ENCODE data around the gene IQCB1.

DNA sequence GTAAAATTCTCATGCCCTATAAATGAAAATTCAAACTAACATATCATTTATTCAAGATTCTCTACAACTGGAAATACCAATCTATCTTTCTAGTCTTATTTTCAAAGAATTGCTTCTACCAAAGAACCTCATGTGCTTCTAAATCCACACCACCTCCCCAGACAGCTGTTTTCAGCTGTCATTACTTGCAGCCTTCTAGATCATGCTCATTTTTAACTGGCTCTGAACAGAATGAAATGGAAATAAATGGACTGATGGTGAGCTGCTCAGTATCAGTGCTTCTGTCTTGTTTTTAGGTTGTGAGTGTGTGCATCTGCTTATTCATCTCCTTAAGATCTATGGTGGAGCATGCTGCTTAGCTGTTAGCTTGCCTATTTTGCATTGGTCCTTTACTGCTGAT is 114.7 kb downstream of the IQCB1 start:
- no peak for TF ChIP-seq POLR2AphosphoS5 (IDR thresholded peaks at IDR 0.05; ENCODE audit: insufficient read depth in 1 of 2, low read depth in 1 of 2)
- TF ChIP-seq, protein P1, sequence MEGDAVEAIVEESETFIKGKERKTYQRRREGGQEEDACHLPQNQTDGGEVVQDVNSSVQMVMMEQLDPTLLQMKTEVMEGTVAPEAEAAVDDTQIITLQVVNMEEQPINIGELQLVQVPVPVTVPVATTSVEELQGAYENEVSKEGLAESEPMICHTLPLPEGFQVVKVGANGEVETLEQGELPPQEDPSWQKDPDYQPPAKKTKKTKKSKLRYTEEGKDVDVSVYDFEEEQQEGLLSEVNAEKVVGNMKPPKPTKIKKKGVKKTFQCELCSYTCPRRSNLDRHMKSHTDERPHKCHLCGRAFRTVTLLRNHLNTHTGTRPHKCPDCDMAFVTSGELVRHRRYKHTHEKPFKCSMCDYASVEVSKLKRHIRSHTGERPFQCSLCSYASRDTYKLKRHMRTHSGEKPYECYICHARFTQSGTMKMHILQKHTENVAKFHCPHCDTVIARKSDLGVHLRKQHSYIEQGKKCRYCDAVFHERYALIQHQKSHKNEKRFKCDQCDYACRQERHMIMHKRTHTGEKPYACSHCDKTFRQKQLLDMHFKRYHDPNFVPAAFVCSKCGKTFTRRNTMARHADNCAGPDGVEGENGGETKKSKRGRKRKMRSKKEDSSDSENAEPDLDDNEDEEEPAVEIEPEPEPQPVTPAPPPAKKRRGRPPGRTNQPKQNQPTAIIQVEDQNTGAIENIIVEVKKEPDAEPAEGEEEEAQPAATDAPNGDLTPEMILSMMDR (IDR thresholded peaks at IDR 0.05), result no peak
